Suprapubic skin (tissue), 4 donors: ENCODE results near the gene CARM1. TPM values are rescaled to one million over a fixed set of nuclear protein-coding genes. Genes with fewer than 3 reads are reported as not detected.

Experiments
- DNase-seq, 2 donors: peaks; one replicate each; pipeline ENCODE4 v3.0.0-alpha.2; 2019; ENCODE audit warnings: low spot score in 2 of 2
- H3K27ac ChIP-seq: fragments of 200-600 bp; sonication (generic); one replicate; pipeline ENCODE4 v1.5.1; 2019
- H3K27me3 ChIP-seq: fragments of 200-600 bp; sonication (generic); one replicate; pipeline ENCODE4 v1.5.1; 2019
- H3K36me3 ChIP-seq: fragments of 200-600 bp; sonication (generic); one replicate; pipeline ENCODE4 v1.5.1; 2019
- H3K4me1 ChIP-seq: fragments of 200-600 bp; sonication (generic); one replicate; pipeline ENCODE4 v1.5.1; 2019
- H3K4me3 ChIP-seq: fragments of 200-600 bp; sonication (generic); one replicate; pipeline ENCODE4 v1.5.1; 2019; ENCODE audit warnings: mild to moderate bottlenecking
- H3K9me3 ChIP-seq: fragments of 200-600 bp; sonication (generic); one replicate; pipeline ENCODE4 v1.5.1; 2019
- CTCF ChIP-seq, 2 donors: fragments of 200-600 bp in 1 of 2; fragments of 450-650 bp in 1 of 2; sonication (generic) in 1 of 2; IDR thresholded peaks; one replicate each; pipeline ENCODE4 v1.5.1; 2016 to 2019; ENCODE audit warnings: antibody characterized with exemption in 2 of 2, mild to moderate bottlenecking in 1 of 2, moderate library complexity in 1 of 2
- EP300 ChIP-seq: sonication (generic); formaldehyde crosslinking; IDR thresholded peaks from one replicate; pipeline ENCODE4 v1.6.1; 2017; ENCODE audit warnings: antibody characterized with exemption
- POLR2A ChIP-seq, 2 donors: fragments of 450-650 bp; IDR thresholded peaks; one replicate each; pipeline ENCODE4 v1.6.1; 2017; ENCODE audit warnings: antibody characterized with exemption in 2 of 2, mild to moderate bottlenecking in 2 of 2, moderate library complexity in 2 of 2
- POLR2AphosphoS5 ChIP-seq, 3 donors: sonication (generic); formaldehyde crosslinking; IDR thresholded peaks; one replicate each; pipeline ENCODE4 v1.6.1; 2017; ENCODE audit warnings: antibody characterized with exemption in 3 of 3
- WGBS: methylation state at CpG from one replicate; pipeline ENCODE4 v1.1.5; 2018; 5-methylcytosine and 5-hydroxymethylcytosine counted together
- total RNA-seq, 4 donors: library from RNA; depleted of rRNA; stranded (reverse); fragments of >200 nt; gene quantifications; one replicate each; pipeline ENCODE4 v1.1.0, GENCODE V29; 2016

Gene CARM1
- total RNA-seq, 4 donors from 2014 or later = 19.8 to 26.6 (median 23.2) TPM

- no peak overlapping the region for H3K27ac ChIP-seq
- 76% methylated on average over 3 of the region's 3 CpGs for WGBS
- H3K4me1 ChIP-seq = peaks cover 42% of the 10 kb centered on the region
- H3K36me3 ChIP-seq = no peaks in the 10 kb centered on the region
- H3K4me3 ChIP-seq = no peak overlapping the region
- no peaks in the 10 kb centered on the region for H3K27me3 ChIP-seq
- no peak for DNase-seq
- no peaks in the 10 kb centered on the region for H3K9me3 ChIP-seq
- TF ChIP-seq POLR2A (IDR thresholded peaks at IDR 0.05) = no peak
- TF ChIP-seq POLR2AphosphoS5 (IDR thresholded peaks at IDR 0.05) = no peak
- TF ChIP-seq EP300 = no peak
- TF ChIP-seq CTCF (IDR thresholded peaks at IDR 0.05) = no peak
Observed at GRCh38 chr19:10878253-10878652, 6.9 kb downstream of the CARM1 start.

- no peak for DNase-seq
- Histone ChIP-seq H3K9me3 (no peaks in the 10 kb centered on the region), H3K4me1 (peaks cover 42% of the 10 kb centered on the region), H3K4me3 (no peak overlapping the region), H3K27ac (no peak overlapping the region), H3K36me3 (no peaks in the 10 kb centered on the region), H3K27me3 (no peaks in the 10 kb centered on the region)
- TF ChIP-seq POLR2A (IDR thresholded peaks at IDR 0.05) (no peak), CTCF (IDR thresholded peaks at IDR 0.05) (no peak), POLR2AphosphoS5 (IDR thresholded peaks at IDR 0.05) (no peak), EP300 (no peak)
- 72% methylated on average over 10 of the region's 14 CpGs for WGBS
Observed at GRCh38 chr19:10881403-10882107, 10.2 kb downstream of the CARM1 start.

- Histone ChIP-seq H3K27me3 (no peaks in the 10 kb centered on the region), H3K9me3 (no peaks in the 10 kb centered on the region), H3K4me3 (no peak overlapping the region), H3K27ac (no peak overlapping the region), H3K4me1 (peaks cover 42% of the 10 kb centered on the region), H3K36me3 (no peaks in the 10 kb centered on the region)
- no peak for DNase-seq
- 83% methylated on average over 9 of the region's 9 CpGs for whole genome bisulfite sequencing
- no peak for TF ChIP-seq POLR2A (IDR thresholded peaks at IDR 0.05)
Observed at GRCh38 chr19:10882108-10882457, 10.7 kb downstream of the CARM1 start.

GRCh38 chr19:10884274-10884673 is 12.9 kb downstream of the CARM1 start:
- Histone ChIP-seq H3K4me3 (no peak overlapping the region), H3K27me3 (no peaks in the 10 kb centered on the region), H3K9me3 (no peaks in the 10 kb centered on the region), H3K36me3 (no peaks in the 10 kb centered on the region), H3K27ac (peak overlapping the region; percentile 7), H3K4me1 (peaks cover 44% of the 10 kb centered on the region)
- 67% methylated on average over 2 of the region's 2 CpGs for WGBS
- no peak for DNase-seq
- TF ChIP-seq POLR2AphosphoS5 (IDR thresholded peaks at IDR 0.05) (no peak), EP300 (no peak), POLR2A (IDR thresholded peaks at IDR 0.05) (no peak), CTCF (IDR thresholded peaks at IDR 0.05) (no peak)

GRCh38 chr19:10885201-10886169 is 14.1 kb downstream of the CARM1 start:
- no peaks in the 10 kb centered on the region for H3K36me3 ChIP-seq
- no peak for TF ChIP-seq POLR2A (IDR thresholded peaks at IDR 0.05)
- TF ChIP-seq POLR2AphosphoS5 (IDR thresholded peaks at IDR 0.05) = no peak
- no peak for TF ChIP-seq CTCF (IDR thresholded peaks at IDR 0.05)
- no peak for TF ChIP-seq EP300
- H3K27me3 ChIP-seq = no peaks in the 10 kb centered on the region
- H3K9me3 ChIP-seq = no peaks in the 10 kb centered on the region
- DNase-seq = no peak
- peaks cover 36% of the 10 kb centered on the region for H3K4me1 ChIP-seq
- H3K4me3 ChIP-seq = no peak overlapping the region
- peak overlapping the region; percentile 7 for H3K27ac ChIP-seq
- 69% methylated on average over 20 of the region's 20 CpGs for WGBS
